Bronchial epithelial cell (primary cell): ENCODE data around the gene POLR2M. TPM values are rescaled to one million over a fixed set of nuclear protein-coding genes. Genes with fewer than 3 reads are reported as not detected.
A peak's percentile ranks its signal among the peaks of the same experiment; 100 is the strongest.

ENCODE experiments used
- DNase-seq: peaks from one replicate; pipeline ENCODE4 v3.0.0-alpha.2; 2010; ENCODE audit warnings: low read depth
- FAIRE-seq: peaks from 2 replicates; lab custom pipeline; 2011; peaks lifted over from hg19 to GRCh38; lab: Jason Lieb, UNC
- H3K27me3 ChIP-seq: 2 replicates; pipeline ENCODE4 v1.5.1; 2011; ENCODE audit warnings: low read length; ENCODE audit not compliant: control insufficient read depth, insufficient read depth
- H3K36me3 ChIP-seq: 2 replicates; pipeline ENCODE4 v1.5.1; 2011; ENCODE audit warnings: low read length; ENCODE audit not compliant: control insufficient read depth, insufficient read depth
- H3K4me3 ChIP-seq: 2 replicates; pipeline ENCODE4 v1.5.1; 2011; ENCODE audit warnings: mild to moderate bottlenecking, low read depth, low read length, control low read depth
- total RNA-seq: library from RNA; depleted of rRNA; stranded (reverse); fragments of >200 nt; gene quantifications from 2 replicates; pipeline ENCODE4 v1.2.1, GENCODE V29; 2014
- TF ChIP-seq, protein P1 (sequence below): IDR thresholded peaks from 2 replicates; pipeline ENCODE4 v1.5.1; 2011; ENCODE audit warnings: mild to moderate bottlenecking, moderate library complexity, low read length, control low read depth, inconsistent platforms; ENCODE audit not compliant: insufficient read depth, severe bottlenecking

POLR2M gene
- total RNA-seq, 1 donor from 2014 or later = 59.5 TPM

DNA sequence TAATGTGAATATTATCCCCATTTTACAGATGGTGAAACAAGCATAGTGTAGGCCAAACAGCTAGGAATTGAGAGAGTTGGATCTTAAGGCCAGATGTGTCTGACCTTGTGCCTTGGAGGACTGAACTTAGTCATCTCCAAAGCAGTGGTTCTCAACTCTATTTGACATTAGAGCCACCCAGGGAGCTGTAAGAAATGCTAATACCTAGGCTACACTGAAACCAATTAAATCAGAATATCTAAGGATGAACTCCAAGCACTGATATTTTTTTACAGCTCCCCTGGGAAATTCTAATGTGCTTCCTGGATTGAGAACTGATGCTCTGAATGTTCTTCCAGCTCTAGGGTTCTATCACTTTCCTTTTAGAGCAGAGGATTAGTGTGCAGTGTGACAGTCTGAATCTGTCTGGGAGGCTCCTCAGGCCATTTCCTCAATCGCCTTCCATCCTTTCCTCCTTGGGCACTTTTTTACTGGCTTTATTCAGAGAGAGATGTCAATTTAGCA lies 32.3 kb downstream of the POLR2M start:
- TF ChIP-seq, protein P1, sequence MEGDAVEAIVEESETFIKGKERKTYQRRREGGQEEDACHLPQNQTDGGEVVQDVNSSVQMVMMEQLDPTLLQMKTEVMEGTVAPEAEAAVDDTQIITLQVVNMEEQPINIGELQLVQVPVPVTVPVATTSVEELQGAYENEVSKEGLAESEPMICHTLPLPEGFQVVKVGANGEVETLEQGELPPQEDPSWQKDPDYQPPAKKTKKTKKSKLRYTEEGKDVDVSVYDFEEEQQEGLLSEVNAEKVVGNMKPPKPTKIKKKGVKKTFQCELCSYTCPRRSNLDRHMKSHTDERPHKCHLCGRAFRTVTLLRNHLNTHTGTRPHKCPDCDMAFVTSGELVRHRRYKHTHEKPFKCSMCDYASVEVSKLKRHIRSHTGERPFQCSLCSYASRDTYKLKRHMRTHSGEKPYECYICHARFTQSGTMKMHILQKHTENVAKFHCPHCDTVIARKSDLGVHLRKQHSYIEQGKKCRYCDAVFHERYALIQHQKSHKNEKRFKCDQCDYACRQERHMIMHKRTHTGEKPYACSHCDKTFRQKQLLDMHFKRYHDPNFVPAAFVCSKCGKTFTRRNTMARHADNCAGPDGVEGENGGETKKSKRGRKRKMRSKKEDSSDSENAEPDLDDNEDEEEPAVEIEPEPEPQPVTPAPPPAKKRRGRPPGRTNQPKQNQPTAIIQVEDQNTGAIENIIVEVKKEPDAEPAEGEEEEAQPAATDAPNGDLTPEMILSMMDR = no peak
- Histone ChIP-seq H3K4me3 (no peak overlapping the region), H3K36me3 (no peaks in the 10 kb centered on the region), H3K27me3 (no peaks in the 10 kb centered on the region)
- no peak for DNase-seq
- FAIRE-seq = no peak

DNA sequence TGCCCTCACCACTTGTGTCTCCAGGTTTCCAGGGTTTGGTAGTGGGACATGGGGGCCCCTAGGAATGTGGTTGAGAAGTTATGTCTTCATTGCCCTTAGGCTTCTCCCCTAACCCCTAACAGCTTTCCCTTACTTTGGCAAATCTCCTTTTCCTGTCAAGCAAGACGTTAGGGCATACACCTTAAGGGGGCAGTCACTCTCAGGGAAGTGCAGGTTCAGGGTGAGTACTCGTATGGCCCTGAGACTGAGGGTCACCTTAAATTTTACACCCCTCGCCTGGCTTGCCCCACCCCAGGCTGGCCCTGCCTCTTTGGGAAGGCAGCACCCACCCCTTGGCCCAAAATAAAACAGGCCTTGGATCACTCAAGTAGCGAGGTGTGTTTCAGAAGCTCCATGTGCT lies 33.5 kb downstream of the POLR2M start:
- no peak for DNase-seq
- Histone ChIP-seq H3K27me3 (no peaks in the 10 kb centered on the region), H3K36me3 (no peaks in the 10 kb centered on the region), H3K4me3 (no peak overlapping the region)
- FAIRE-seq = no peak
- TF ChIP-seq, protein P1 = no peak

DNA sequence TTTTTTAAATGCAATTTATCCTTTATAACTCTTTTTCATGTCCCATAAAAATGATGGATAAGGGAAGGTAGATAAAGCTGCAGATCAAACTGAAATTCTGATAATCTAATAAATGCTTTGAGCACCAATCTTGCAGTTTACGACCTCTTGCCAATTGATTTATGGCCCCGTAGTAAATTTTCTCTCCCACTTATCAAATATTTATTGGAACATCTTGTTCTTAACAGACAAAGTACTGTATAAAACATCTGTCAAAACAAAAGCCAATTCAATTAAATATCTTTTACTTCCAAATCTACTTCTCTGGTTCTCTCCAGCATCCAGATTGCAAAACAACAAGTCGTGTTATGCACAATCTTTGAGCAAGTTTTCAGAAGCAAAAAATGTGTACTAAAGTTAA lies 34.6 kb downstream of the POLR2M start:
- H3K27me3 ChIP-seq = no peaks in the 10 kb centered on the region
- H3K4me3 ChIP-seq = no peak overlapping the region
- no peak for DNase-seq
- TF ChIP-seq, protein P1 = no peak
- H3K36me3 ChIP-seq = no peaks in the 10 kb centered on the region
- no peak for FAIRE-seq

DNA sequence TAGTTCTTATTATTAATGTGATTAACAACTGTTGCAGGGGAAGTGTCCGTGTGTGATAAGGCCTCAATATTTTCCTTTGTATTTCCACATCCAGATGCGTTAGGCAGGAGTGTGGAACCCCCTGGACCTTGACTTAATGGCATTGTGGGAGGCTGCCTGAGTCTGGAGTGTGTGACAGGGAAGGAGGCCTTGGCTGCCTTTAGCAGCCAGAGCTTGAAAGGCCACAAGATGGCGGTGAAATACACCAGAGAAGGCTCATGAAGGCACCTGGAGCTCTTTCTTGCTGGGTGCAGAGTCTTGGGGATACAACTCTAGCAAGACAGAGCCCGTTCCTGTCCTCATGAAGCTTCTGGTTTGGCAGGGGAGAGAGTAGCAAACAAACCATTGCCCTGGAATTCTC lies 36.9 kb downstream of the POLR2M start:
- FAIRE-seq = no peak
- TF ChIP-seq, protein P1 = peak; percentile 33
- Histone ChIP-seq H3K36me3 (no peaks in the 10 kb centered on the region), H3K27me3 (no peaks in the 10 kb centered on the region), H3K4me3 (no peak overlapping the region)
- no peak for DNase-seq

DNA sequence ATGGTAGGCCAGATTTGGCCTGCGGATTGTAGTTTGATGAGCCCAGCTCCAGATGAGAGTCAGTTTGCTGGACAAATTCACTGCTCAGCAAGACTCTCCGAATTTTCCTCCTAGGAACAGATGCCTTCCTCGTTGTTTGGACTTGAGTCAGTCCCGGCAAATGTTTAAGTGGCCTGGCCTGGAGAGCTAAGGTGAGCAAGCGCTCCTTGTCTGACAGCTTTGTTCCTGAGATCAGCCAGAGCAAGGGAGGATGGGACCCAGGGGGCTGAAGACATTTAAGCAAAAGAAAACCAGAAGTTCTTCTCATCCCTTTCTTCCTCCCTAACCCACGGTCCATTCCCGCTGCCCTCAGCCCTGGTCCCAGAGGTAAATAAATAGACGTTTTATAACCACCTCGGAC lies 40.3 kb downstream of the POLR2M start:
- Histone ChIP-seq H3K27me3 (no peaks in the 10 kb centered on the region), H3K4me3 (peak overlapping the region; percentile 29), H3K36me3 (no peaks in the 10 kb centered on the region)
- TF ChIP-seq, protein P1 = no peak
- peak; percentile 60 for DNase-seq
- peak; percentile 77 for FAIRE-seq
